CD4-positive, alpha-beta T cell treated with Interferon alpha-2 for 1 hour (primary cell): ENCODE results near the gene PCED1A.

Experiments used
- DNase-seq, 2 donors: peaks; one replicate each; pipeline ENCODE4 v3.0.0-alpha.2; 2020 to 2022

The PCED1A gene

GRCh38 chr20:2800521-2801285 lies 39.8 kb downstream of the PCED1A start, which contains the start of gene CPXM1:
Gene CPXM1, minus strand, starts transcription at chr20:2800627. Its CDS starts 55 bp downstream, at chr20:2800572.
- peak in 1 of 2 donors; percentile 9 for DNase-seq

- DNase-seq = peak in 1 of 2 donors; percentile 9
These were observed 40.6 kb downstream of the PCED1A start for GRCh38 chr20:2799688-2800520.

- DNase-seq = no peak
These were observed 41.2 kb downstream of the PCED1A start for GRCh38 chr20:2799271-2799670.

GRCh38 chr20:2798814-2799213 lies 41.6 kb downstream of the PCED1A start:
- DNase-seq = no peak

GRCh38 chr20:2798095-2798805 lies 42.2 kb downstream of the PCED1A start:
- no peak for DNase-seq

GRCh38 chr20:2797136-2797983 lies 43.1 kb downstream of the PCED1A start:
- no peak for DNase-seq

- no peak for DNase-seq
These were observed 44.3 kb downstream of the PCED1A start for GRCh38 chr20:2796011-2796660.

GRCh38 chr20:2795451-2795850 lies 45.0 kb downstream of the PCED1A start:
- no peak for DNase-seq

- DNase-seq = no peak
These were observed 45.5 kb downstream of the PCED1A start for GRCh38 chr20:2794866-2795447.

GRCh38 chr20:2794202-2794748 lies 46.2 kb downstream of the PCED1A start:
- DNase-seq = no peak

- no peak for DNase-seq
These were observed 47.0 kb downstream of the PCED1A start for GRCh38 chr20:2793471-2793870.
